A673 (cell line): ENCODE measurements around the gene CCRL2. TPM values are rescaled to one million over a fixed set of nuclear protein-coding genes. Genes with fewer than 3 reads are reported as not detected.

Source experiments
- BruUV-seq: library from RNA; stranded (reverse); fragments of 400-500 nt; replicated peaks from 2 replicates; lab custom pipeline; 2021; lab: Mats Ljungman, UMichigan
- CTCF ChIA-PET: fragments of 300-600 bp; sonication (Branson Sonifier 250); formaldehyde crosslinking; loops from one replicate; lab custom pipeline; 2022; ENCODE audit warnings: antibody characterized with exemption; lab: Charles Lee
- POLR2A ChIA-PET: fragments of 300-600 bp; sonication (Branson Sonifier 250); formaldehyde crosslinking; loops from one replicate; lab custom pipeline; 2022; ENCODE audit warnings: antibody characterized with exemption; ENCODE audit not compliant: low non-redundant PET; lab: Charles Lee
- DNase-seq: peaks from one replicate; pipeline ENCODE4 v3.0.0-alpha.2; 2015; ENCODE audit warnings: low spot score
- H3K27ac ChIP-seq: fragments of 200-600 bp; sonication (generic); 2 replicates; pipeline ENCODE4 v1.5.1; 2016; ENCODE audit warnings: mixed run types, low read depth, mild to moderate bottlenecking, mixed read lengths, antibody characterized with exemption, low read length; ENCODE audit not compliant: poor library complexity, severe bottlenecking
- H3K27me3 ChIP-seq: fragments of 200-600 bp; sonication (generic); replicated peaks from 2 replicates; pipeline ENCODE4 v1.6.1; 2017; ENCODE audit warnings: mixed run types, low read depth, mild to moderate bottlenecking, mixed read lengths, antibody characterized with exemption, low read length; ENCODE audit not compliant: insufficient read depth, poor library complexity
- H3K36me3 ChIP-seq: fragments of 200-600 bp; sonication (generic); 2 replicates; pipeline ENCODE4 v1.6.1; 2016; ENCODE audit warnings: mixed run types, mild to moderate bottlenecking, mixed read lengths, antibody characterized with exemption, low read length; ENCODE audit not compliant: insufficient read depth, poor library complexity, severe bottlenecking
- H3K4me1 ChIP-seq: fragments of 200-600 bp; sonication (generic); 2 replicates; pipeline ENCODE4 v1.6.1; 2017; ENCODE audit warnings: mixed run types, mild to moderate bottlenecking, mixed read lengths, antibody characterized with exemption, low read length; ENCODE audit not compliant: insufficient read depth, poor library complexity, severe bottlenecking
- H3K4me3 ChIP-seq: fragments of 200-600 bp; sonication (generic); 2 replicates; pipeline ENCODE4 v1.5.1; 2016; ENCODE audit warnings: low read depth, mixed run types, mild to moderate bottlenecking, mixed read lengths, low read length; ENCODE audit not compliant: poor library complexity, severe bottlenecking
- H3K9me3 ChIP-seq: fragments of 200-600 bp; sonication (generic); 2 replicates; pipeline ENCODE4 v1.6.1; 2016; ENCODE audit warnings: mixed run types, low read depth, mild to moderate bottlenecking, mixed read lengths, antibody characterized with exemption, low read length; ENCODE audit not compliant: poor library complexity, severe bottlenecking
- EZH2 ChIP-seq: fragments of 200-600 bp; sonication (generic); IDR thresholded peaks from 2 replicates; pipeline ENCODE4 v1.6.1; 2017; ENCODE audit warnings: borderline replicate concordance, low read depth, mild to moderate bottlenecking, mixed read lengths, antibody characterized with exemption, low read length; ENCODE audit not compliant: poor library complexity, severe bottlenecking
- intact Hi-C: fragments of 100-400 bp; cut with micrococcal nuclease; formaldehyde crosslinking; loops from one replicate; pipeline ENCODE4 v1.10.0; 2022; ENCODE audit not compliant: unreplicated experiment
- total RNA-seq: library from RNA; stranded (reverse); gene quantifications from 2 replicates; pipeline ENCODE4 v1.2.3, GENCODE V29; 2021
- TF ChIP-seq, protein P1 (sequence below): fragments of 300-800, 200-600 bp; sonication (generic); conservative IDR thresholded peaks from 2 replicates; pipeline ENCODE4 v1.5.1; 2017; ENCODE audit warnings: low read depth, mild to moderate bottlenecking, antibody characterized with exemption, low read length, moderate library complexity, mixed read lengths

Gene CCRL2
- total RNA-seq, 1 experiment from 2014 or later: not detected

GRCh38 chr3:46395210-46395661, 11.8 kb upstream of the CCRL2 start:
- Histone ChIP-seq H3K4me3 (no peak overlapping the region), H3K9me3 (no peaks in the 10 kb centered on the region), H3K36me3 (no peaks in the 10 kb centered on the region), H3K27ac (no peak overlapping the region), H3K27me3 (no peaks in the 10 kb centered on the region), H3K4me1 (no peaks in the 10 kb centered on the region)
- BruUV-seq: no TSS peak
- no peak for TF ChIP-seq EZH2
- TF ChIP-seq, protein P1, sequence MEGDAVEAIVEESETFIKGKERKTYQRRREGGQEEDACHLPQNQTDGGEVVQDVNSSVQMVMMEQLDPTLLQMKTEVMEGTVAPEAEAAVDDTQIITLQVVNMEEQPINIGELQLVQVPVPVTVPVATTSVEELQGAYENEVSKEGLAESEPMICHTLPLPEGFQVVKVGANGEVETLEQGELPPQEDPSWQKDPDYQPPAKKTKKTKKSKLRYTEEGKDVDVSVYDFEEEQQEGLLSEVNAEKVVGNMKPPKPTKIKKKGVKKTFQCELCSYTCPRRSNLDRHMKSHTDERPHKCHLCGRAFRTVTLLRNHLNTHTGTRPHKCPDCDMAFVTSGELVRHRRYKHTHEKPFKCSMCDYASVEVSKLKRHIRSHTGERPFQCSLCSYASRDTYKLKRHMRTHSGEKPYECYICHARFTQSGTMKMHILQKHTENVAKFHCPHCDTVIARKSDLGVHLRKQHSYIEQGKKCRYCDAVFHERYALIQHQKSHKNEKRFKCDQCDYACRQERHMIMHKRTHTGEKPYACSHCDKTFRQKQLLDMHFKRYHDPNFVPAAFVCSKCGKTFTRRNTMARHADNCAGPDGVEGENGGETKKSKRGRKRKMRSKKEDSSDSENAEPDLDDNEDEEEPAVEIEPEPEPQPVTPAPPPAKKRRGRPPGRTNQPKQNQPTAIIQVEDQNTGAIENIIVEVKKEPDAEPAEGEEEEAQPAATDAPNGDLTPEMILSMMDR: no peak
- POLR2A ChIA-PET: no interaction called here
- intact Hi-C loops: no loop called here
- CTCF ChIA-PET: no interaction called here
- no peak for DNase-seq

GRCh38 chr3:46395766-46396530, 11.1 kb upstream of the CCRL2 start:
- Histone ChIP-seq H3K4me1 (no peaks in the 10 kb centered on the region), H3K36me3 (no peaks in the 10 kb centered on the region), H3K9me3 (no peaks in the 10 kb centered on the region), H3K27ac (no peak overlapping the region), H3K4me3 (no peak overlapping the region), H3K27me3 (no peaks in the 10 kb centered on the region)
- ChIA-PET POLR2A (no interaction called here), CTCF (no interaction called here)
- no peak for TF ChIP-seq EZH2
- TF ChIP-seq, protein P1: no peak
- intact Hi-C loops: no loop called here
- BruUV-seq: no TSS peak
- DNase-seq: no peak

GRCh38 chr3:46397111-46397510, 9.9 kb upstream of the CCRL2 start:
- ChIA-PET CTCF (no interaction called here), POLR2A (no interaction called here)
- Histone ChIP-seq H3K27me3 (no peaks in the 10 kb centered on the region), H3K4me1 (no peaks in the 10 kb centered on the region), H3K27ac (no peak overlapping the region), H3K36me3 (no peaks in the 10 kb centered on the region), H3K9me3 (no peaks in the 10 kb centered on the region), H3K4me3 (no peak overlapping the region)
- no peak for DNase-seq
- no TSS peak for BruUV-seq
- intact Hi-C loops: no loop called here
- TF ChIP-seq, protein P1: no peak
- TF ChIP-seq EZH2: no peak
